RWPE1 (cell line): ENCODE data around the gene RBP5.

ENCODE experiments used
- CTCF ChIA-PET: fragments of 350-600 bp; sonication (Branson Sonifier 250); formaldehyde crosslinking; extraction: SDS; loops from one replicate; lab custom pipeline; 2021; lab: Yijun Ruan, JAX
- POLR2A ChIA-PET: fragments of 400-600 bp; formaldehyde crosslinking; extraction: SDS; loops from one replicate; lab custom pipeline; 2020; ENCODE audit warnings: antibody characterized with exemption; ENCODE audit not compliant: low non-redundant PET; lab: Yijun Ruan, JAX
- DNase-seq: peaks from one replicate; pipeline ENCODE4 v3.0.0; 2012; ENCODE audit warnings: low spot score
- H3K27ac ChIP-seq: fragments of 450-650 bp; 2 replicates; pipeline ENCODE4 v1.5.1; 2017
- TF ChIP-seq, protein P1 (sequence below): fragments of 450-650 bp; conservative IDR thresholded peaks from 2 replicates; pipeline ENCODE4 v1.5.1; 2017; ENCODE audit warnings: low read depth, mild to moderate bottlenecking

The RBP5 gene

DNA sequence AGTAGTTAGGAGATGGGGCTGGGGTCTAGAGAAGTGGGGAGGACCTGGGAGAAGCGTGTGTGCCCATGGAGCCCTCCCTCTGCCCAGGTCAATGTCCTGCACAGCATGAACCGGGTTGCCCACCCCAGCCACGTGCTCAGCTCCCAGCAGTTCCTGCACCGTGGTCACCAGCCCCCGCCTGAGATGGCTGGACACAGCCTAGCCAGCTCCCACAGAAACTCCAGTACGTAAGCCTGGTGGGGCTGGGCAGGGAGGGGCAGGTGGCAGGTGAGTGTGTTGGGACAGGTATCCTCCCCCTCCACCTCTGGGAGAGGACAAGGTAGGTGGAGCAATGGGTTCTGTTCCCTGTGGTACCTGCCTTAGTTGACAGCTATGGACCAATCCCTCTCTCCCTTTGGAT, 22.2 kb upstream of the RBP5 start:
- POLR2A ChIA-PET: no interaction called here

DNA sequence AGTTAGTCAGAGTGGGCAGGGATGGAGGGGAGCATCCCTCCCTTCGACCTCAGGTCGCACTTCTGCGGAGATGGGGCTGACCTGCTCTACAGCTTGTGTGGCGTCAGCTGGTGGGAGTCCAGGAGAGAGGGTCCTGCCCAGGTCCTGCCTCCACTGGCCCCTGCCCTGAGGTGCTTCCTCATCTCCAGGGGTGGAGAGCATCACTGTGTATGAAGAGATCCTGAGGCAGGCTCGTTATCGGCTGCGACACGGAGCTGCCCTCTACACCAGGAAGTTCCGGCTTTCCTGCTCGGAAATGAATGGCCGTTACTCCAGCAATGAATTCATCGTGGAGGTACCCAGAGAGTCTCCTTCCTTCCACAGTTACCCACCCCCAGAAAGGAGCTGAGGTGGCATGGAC, 21.7 kb upstream of the RBP5 start:
- ChIA-PET POLR2A (no interaction called here), CTCF (interaction anchor here (0.6 kb wide), 1 partner anchor 10 kb away, joined by 3 read pairs; no protein-coding TSS in a partner anchor)
- DNase-seq: no peak
- H3K27ac ChIP-seq: no peak overlapping the region
- TF ChIP-seq, protein P1, sequence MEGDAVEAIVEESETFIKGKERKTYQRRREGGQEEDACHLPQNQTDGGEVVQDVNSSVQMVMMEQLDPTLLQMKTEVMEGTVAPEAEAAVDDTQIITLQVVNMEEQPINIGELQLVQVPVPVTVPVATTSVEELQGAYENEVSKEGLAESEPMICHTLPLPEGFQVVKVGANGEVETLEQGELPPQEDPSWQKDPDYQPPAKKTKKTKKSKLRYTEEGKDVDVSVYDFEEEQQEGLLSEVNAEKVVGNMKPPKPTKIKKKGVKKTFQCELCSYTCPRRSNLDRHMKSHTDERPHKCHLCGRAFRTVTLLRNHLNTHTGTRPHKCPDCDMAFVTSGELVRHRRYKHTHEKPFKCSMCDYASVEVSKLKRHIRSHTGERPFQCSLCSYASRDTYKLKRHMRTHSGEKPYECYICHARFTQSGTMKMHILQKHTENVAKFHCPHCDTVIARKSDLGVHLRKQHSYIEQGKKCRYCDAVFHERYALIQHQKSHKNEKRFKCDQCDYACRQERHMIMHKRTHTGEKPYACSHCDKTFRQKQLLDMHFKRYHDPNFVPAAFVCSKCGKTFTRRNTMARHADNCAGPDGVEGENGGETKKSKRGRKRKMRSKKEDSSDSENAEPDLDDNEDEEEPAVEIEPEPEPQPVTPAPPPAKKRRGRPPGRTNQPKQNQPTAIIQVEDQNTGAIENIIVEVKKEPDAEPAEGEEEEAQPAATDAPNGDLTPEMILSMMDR: no peak

More for the DNA sequence above, 22.2 kb upstream of the RBP5 start:
- no peak for DNase-seq
- CTCF ChIA-PET: no interaction called here
- TF ChIP-seq, protein P1: no peak
- no peak overlapping the region for H3K27ac ChIP-seq

DNA sequence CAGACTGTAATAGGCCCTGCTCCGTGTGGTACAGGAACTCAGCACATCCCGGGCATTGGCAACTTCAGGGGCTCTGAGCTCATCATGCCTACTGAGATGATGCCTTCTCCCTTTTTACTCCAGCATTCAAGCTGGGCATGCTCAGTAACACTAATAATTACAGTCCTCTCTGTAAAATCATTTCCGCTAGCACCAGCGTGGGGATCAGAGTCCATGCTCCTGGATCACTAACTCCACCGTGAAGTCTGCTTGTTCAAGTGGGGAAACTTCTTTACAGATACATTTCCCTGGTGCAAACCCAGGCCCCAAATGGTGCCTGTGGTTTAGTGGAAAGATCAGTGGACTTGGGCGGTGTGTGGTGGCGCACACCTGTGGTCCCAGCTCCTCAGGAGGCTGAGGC, 18.2 kb upstream of the RBP5 start:
- ChIA-PET CTCF (interaction anchor here (0.6 kb wide), 3 partner anchors 39 to 494 kb away, joined by 3 to 7 read pairs (median 5); no protein-coding TSS in a partner anchor), POLR2A (no interaction called here)
- TF ChIP-seq, protein P1: no peak
- no peak for DNase-seq
- H3K27ac ChIP-seq: no peak overlapping the region

DNA sequence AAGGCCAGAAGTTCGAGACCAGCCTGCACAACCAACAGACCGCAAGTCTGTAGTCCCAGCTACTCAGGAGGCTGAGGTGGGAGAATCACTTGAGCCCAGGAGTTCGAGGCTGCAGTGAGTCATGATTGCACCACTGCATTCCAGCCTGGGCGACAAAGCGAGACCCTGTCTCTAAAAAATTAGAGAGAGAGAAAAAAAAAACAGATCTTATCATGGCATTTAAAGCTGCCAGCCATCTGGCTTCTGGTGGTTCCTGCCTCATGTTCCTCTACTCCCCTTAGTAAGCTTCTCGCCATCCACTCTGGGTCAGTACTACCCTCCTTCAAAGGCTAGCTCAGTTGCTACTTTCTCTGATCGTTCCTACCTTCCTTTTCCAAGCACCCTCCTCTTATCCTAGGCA, 17.5 kb upstream of the RBP5 start:
- POLR2A ChIA-PET: no interaction called here
- DNase-seq: no peak
- TF ChIP-seq, protein P1: no peak
- H3K27ac ChIP-seq: no peak overlapping the region
- CTCF ChIA-PET: interaction anchor here (0.6 to 1.1 kb wide), 6 partner anchors 15 to 495 kb away, joined by 3 to 7 read pairs (median 4); no protein-coding TSS in a partner anchor

DNA sequence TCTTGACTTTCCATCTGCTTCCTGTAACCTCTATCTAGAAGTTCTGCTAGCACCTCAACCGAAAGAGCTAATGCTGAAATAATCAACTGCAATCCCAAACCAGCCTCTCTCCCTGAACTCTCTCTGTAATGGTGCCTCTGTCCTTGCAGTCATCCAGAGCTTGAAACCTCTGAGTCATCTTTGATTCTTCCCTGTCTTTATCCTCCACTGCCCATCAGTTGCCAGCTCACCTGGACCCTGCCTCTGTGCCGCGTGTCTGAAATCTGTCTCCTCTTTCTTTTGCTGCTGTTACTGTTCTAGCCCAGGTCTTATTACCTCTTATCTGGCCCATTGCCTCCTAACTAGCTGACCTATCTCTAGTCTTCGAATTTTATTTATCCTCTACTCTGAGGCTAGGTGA, 17.0 kb upstream of the RBP5 start:
- DNase-seq: no peak
- no peak overlapping the region for H3K27ac ChIP-seq
- POLR2A ChIA-PET: no interaction called here
- CTCF ChIA-PET: interaction anchor here (0.6 to 1.5 kb wide), 3 partner anchors 15 to 443 kb away, joined by 3 to 4 read pairs (median 3); no protein-coding TSS in a partner anchor
- TF ChIP-seq, protein P1: no peak

DNA sequence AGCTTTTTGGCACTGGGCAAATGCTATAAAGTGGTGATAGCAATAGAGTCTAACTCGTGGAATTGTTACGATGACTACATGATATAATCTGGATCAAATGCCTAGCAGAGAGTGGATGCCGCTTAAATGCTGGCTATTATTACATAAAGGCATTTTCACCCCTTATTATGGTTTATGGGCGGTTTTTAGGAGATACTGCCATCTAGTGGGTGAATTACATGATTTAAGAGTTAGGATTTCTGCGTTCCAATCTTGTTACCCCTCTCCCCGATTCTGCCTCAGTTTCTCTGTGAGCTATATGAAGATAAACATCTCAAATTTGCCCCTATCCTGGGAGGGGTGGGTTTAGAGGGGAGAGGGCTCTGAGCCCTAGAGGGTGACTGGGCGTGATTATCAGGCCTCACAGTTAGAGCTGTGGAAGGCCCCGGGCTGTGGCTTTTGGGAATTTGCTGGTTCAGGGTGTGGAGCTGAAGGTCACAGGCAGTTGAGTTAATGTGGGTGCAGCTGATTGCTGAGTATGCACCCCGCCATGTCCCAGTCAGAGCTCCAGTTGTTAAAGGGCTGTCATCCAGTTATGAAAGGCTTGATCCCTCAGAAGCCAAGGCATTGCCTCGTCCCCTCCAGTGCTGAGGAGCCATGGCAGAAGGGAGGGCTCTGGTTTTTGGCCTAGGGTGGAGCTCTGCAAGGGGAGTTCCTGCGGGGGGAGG, 15.9 kb upstream of the RBP5 start:
- POLR2A ChIA-PET: no interaction called here
- H3K27ac ChIP-seq: no peak overlapping the region
- TF ChIP-seq, protein P1: peak; percentile 37; the same call in 1 of the 2 replicates
- DNase-seq: peak; percentile 50
- CTCF ChIA-PET: interaction anchor here (0.6 to 1.5 kb wide), 9 partner anchors 9 to 789 kb away, joined by 3 to 5 read pairs (median 4); no protein-coding TSS in a partner anchor
